GM19397 (cell line): ENCODE data around the gene SRRM5.
A peak's percentile ranks its signal among the peaks of the same experiment; 100 is the strongest.
"Not testable (repeated sequence)": the region's sequence is repeated elsewhere in the genome, so short reads cannot be mapped to it uniquely, and the experiment has no call there.

Experiments used
- ATAC-seq: cut with Tn5 transposase; IDR thresholded peaks from one replicate; pipeline ENCODE4 v1.9.1; 2021; ENCODE audit warnings: mild to moderate bottlenecking, moderate library complexity; ENCODE audit not compliant: unreplicated experiment

The SRRM5 gene

DNA sequence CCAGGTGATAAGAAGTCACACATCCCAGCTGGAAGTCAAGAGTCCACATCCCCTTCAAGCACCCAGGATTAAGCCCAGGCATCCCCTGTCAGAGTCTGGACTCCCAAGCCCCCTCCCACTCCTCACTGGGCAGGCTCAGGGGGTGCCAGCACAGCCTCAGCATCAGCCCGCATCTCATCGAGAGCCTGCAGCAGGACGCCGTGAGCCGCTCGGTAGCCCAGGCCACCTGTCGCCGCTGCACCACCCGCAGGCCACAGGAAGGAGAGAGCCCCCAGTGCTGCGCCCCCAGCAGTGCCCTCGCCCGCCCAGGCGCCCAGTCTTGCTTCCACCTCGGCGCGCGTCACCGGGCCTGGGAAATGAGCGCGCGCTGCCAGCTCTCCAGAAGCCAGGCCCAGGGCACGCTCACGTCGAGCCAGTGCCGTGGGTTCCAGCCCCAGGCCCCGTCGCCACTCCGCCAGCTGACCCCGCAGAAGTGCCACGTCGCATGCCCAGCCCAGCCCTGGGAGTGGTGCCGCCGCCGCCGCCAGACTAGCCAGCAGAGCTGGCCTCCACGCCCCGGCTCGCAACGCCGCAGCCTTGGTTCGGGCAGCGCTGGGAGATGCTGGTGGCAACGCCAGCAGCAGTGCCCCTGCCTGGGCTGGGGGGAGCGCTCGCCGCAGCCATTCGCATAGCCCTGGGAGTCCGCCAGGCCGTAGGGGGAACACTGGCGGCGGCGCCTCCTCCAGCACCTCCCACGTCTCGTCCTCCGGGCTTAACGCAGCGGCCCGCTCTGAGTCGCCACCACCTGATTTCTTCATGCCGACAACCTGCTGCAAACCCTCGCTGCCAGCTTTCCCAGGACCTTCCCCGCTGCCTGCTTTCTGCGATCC, 19.8 kb upstream of the SRRM5 start:
- no peak for ATAC-seq

DNA sequence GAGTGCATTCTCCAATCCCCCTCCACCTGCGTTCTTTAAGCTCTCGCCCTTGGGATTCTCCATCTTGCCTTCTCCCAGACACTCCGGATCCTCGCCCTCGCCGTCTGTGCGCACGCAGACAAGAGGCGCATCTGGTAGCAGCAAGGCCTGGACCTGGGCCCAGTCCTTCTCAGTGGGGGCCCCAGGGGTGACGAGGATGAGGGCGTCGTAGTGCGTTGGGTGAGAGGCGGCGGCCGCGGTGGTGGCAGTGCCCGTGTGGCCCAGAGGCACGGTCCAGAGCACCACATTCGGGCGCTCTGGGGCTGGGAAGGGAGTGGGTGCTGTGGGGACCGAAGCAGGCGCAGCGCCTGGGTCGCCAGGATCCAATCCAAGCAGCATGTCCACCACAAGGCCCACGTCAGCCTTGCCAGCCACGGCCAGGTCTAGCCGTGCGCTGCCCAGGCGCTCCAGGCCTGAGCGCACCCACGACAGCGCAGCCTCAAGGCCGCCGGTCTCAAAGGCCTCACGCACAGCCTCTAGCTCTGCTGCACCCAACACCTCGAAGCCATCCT, 19.0 kb upstream of the SRRM5 start:
- no peak for ATAC-seq

DNA sequence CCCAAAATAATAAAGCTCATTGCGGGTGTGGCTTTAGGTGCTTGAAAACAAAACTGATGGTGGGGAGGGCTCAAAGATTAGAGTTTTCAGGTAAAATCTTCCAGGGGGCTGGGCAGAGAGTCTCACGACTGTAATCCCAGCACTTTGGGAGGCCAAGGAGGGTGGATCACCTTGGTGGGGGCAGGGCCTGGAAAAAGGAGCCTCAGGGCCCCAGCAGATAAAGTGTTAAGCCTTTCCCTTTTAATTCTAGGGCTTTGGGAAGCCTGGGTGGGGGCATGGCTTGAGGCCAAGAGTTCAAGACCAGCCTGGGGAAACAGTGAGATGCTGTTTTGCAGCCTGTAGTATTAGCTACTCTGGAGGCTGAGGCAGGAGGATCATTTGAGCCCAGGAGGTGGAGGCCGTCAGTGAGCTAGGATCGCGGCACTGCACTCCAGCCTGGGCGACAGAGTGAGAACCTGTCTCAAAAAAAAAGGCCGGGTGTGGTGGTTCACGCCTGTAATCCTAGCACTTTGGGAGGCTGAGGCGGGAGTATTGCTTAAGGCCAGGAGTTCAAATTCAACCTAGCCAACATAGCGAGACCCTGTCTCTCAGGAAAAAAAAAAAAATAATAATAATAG, 17.7 kb upstream of the SRRM5 start:
- no peak for ATAC-seq

DNA sequence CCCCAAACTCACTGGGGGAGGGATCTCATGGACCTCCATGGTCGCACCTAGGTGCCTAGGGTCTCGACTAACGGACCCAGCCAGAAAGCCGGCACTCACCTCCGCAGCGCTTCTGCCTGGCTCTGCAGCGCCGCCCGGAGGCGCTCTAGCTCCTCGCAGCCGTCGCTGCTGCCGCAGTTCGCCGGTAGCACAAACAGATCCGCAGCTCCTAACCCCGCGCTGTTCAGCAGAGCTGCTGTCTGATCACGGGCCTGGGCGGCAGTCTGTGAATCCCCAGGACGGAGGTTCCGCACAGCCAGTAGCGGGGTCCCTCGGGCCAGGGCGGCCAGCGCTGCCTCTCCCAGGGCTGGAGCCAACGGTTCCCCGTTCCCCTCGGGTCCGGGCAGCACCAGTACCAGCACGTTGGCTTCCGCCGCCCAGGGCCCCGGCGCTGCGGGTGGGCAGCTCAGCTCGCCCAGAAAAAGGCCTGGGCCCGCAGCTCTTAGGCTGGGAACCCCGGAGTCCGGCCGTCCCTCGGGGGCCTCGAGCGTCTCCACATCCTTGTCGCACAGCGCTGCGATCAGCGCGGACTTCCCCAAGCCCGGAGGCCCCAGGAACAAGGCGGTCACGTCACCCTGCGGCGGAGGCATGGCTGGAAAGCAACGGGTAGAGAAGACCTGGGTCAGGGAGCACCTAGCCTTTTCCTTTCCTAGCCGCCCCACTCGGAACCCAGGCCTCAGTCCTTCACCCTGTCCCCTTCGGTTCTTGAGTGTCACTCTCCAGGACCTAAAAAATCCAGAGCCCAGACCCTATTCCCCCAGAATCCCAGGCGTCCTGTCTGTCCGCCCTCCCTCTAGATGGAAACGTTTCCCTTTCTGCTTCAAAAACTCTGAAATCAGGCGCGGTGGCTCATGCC, 16.9 kb upstream of the SRRM5 start:
- no peak for ATAC-seq

DNA sequence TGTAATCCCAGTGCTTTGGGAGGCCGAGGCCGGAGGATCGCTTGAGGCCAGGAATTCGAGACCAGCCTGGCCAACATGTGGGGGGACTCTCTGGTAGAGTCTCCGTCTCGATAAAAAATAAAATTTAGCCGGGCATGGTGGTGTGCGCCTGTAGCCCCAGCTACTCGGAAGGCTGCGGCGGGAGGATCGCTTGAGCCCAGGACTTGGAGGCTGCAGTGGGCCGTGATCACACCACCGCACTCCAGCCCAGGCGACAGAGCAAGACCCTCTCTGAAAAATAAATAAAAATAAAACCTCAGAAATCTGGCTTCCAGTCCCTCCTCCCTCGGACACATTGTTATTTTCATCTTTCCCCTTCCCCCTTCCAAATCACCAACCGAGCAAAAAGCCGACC, 16.3 kb upstream of the SRRM5 start:
- no peak for ATAC-seq

DNA sequence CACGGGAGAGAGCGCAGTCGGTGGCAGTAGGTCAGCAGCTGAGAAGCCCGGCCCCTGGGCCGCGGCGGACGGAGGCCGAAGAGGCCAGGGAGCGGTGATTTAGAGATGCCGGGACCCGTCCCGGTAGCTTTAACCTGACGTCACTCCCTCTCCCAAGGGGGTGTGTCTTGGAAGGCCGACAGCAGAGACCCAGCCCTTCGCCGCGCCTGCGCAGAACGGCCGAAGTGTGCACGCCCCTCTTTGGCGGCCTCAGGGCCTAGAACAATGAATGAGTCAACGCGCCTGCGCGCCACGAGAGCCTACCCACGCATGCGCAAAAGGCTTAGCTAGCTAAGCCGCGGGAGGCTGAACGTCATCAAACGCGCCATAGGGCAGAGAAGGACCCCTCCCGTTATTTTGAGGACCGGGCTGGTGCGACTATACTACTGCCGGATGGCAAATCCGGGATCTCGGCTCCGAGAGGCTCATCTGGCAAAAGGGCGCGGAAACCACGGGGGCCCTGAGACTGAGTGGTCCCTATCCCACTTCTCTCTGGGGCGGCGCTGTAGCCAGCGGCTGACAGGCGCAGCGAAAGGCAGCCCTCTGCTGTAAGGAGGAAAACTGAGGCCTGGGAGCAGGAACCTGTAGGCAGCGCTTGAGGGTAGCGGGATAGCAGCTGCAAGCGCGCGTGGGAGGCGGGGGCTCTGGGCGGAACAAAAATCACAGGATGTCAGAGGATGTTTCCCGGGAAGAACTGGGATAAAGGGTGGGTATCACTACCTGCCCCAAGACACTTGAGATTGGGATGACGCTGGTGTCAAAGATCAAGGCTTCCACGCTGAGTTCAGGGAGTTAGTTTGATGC, 15.7 kb upstream of the SRRM5 start, which contains the start of the genes IRGQ and ZNF576:
TSS of gene IRGQ (minus strand) at position 136 of the 843 bp plus-strand sequence. CDS start 796 bp downstream, outside the sequence.
TSS of gene ZNF576 (plus strand) at position 597 of the 843 bp plus-strand sequence. CDS start 514 bp downstream, outside the sequence.
- ATAC-seq = peak; percentile 86

DNA sequence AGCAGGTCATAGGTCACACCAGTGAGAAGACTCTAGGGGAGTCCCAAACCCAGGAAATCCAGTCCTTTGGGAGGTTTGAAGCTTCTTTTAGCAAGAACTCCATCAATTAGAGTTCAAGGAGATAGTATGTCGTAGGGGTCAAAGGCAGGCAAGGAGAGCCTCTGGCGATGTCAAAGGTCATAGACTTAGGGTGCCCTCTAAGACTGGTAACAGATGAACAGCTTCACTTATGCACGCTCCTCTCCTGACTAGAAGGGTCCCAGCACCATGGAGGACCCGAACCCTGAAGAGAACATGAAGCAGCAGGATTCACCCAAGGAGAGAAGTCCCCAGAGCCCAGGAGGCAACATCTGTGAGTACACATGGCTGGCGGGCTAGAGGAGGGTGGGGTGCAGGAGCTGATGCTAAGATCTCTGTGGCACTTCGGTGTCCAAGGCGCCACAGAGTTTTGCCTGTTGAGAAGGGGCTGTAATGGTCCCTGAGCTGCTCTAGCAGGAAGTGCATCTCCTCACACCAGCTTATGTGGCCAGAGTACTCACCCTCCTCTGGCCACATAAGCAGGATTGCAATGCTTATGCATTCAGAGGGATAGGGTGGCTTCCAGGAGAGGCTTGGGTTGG, 14.9 kb upstream of the SRRM5 start:
- ATAC-seq = no peak

DNA sequence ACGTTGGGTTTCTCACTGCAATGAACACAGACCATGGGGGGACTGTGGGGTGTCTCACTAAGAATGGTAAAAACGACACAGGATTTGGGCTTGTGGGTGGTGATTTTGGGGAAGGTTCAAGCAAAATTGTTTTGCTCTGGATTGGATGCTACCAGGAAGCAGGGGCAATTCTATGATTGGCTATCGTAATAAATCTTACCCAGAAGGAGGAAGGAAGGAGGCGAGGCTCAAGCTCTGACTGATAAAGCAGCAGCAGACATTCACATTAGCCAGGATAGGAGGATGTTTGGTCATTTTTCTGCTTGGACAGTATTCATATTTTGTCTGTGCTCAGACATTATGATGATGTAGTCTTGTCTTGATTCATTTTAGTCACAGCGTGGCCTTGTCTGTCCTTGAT, 14.0 kb upstream of the SRRM5 start:
- ATAC-seq = no peak

DNA sequence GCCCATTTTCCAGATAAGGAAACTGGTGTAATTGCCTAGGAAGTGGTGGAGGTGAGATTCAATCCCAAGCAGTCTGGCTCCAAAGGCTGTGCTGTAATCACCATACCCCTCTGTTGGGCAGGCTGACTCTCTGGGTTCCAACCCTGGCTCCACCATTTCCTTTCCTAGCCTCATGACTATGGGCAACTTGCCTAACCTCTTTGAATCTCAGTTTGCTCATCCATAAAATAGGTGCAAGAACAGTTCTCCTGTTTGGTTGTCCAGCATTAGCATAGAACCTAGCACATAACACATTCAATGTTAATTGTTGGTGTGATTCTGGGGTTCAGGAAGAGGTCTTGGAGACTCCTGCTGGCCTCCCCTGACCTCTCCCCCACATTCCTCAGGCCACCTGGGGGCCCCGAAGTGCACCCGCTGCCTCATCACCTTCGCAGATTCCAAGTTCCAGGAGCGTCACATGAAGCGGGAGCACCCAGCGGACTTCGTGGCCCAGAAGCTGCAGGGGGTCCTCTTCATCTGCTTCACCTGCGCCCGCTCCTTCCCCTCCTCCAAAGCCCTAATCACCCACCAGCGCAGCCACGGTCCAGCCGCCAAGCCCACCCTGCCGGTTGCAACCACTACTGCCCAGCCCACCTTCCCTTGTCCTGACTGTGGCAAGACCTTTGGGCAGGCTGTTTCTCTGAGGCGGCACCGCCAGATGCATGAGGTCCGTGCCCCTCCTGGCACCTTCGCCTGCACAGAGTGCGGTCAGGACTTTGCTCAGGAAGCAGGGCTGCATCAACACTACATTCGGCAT, 13.2 kb upstream of the SRRM5 start:
- ATAC-seq = no peak

DNA sequence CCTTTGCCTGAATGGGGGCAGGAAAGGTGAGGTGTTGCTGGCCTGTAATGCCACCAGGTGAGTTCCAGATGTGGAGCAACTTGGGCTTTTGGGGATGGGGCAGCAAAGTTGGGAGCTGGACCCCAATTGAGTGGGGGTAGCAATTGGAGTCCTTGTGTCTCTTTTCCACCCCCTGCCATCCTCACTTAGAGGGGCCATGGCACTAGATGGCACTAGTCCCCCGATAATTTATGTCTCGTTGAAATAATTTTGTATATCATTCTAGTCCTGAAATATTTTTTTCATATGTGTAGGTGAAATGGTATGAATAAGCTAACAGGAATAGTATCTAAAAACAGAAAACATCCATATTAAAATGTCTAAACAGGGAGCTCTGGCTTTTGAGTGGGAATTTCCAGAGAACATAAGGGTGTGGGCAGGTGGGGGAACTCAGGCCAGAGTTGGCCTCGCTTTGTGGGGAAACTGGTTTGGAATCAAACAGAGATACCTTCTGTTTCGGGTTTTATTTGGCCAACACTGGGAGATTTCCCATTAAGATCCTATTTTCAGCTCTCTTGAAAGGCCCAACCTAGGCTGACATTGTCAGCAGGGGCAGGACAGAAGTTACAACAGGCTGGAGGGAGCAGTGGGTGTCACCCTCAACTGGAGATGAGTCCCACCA, 12.1 kb upstream of the SRRM5 start:
- ATAC-seq = no peak

DNA sequence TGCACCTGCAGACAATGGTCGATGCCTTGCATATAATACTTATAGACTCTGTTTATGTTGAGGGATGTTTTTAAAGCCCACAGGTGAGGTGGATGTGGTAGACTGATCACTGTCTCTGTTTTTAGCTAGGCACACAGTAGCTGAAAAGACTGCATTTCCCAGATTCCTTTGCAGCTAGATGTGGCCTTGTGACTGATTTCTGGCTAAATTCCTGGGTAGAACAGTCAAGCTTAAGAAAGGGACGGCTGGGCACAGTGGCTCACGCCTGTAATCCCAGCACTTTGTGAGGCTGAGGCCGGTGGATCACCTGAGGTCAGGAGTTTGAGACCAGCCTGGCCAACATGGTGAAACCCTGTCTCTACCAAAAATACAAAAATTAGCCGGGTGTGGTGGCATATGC, 11.6 kb upstream of the SRRM5 start:
- ATAC-seq = not testable (repeated sequence)

DNA sequence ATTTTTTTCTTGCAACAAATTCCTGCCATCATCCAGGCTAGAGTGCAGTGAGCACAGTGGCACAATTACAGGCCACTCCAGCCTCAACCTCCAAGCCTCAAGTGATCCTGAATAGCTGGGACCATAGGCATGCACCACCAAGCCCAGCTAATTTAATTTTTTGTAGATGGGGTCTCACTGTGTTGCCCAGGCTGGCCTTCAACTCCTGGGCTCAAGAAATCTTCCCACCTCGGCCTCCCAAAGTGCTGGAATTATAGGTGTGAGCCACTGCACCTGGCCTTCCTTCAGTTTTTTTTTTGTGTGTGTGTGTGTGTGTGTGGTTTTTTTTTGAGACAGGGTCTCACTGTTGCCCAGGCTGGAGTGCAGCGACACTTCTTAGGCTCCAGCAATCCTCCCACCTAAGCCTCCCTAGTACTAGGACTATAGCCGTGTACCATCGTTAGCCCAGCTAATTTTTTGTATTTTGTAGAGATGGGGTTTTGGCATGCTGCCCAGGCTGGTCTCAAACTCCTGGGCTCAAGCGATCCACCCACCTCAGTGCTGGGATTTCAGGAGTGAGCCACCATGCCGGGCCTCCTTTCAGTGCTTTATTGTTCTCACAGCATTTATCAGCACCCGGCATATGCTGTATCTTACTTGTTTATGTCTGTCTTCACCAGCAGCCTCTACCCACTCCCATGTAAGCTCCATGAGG, 5.9 kb upstream of the SRRM5 start:
- no peak for ATAC-seq

DNA sequence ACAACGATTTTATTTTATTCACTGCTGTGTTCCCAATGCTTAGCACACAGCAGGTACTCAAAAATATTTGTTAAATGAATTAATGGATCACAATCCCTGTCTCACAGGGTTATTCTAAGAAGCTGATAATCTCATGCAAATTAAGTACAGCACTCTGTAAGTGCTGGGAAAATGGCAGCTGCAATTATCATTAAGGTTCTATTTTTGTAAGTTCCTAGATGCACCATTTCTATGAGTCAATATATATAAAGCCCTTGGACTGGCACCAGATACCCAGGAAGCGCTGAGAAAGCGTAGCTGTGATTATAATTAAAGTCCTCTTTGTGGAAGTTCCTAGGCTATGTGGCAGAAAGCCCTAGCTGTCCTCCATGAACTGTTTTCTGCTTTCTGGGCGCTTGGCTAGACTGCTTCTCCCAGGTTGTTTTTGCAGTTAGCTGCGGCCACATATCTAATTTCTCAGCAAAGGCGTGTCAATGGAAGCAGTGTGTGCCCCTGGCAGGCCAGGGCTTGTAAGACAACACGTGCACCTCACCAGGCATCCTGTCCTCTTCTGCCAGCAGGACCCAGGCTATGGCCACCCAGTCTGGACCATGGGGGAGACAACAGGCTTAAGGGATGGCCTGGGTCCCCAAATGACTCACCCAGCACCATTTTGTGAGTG, 5.2 kb upstream of the SRRM5 start:
- no peak for ATAC-seq

DNA sequence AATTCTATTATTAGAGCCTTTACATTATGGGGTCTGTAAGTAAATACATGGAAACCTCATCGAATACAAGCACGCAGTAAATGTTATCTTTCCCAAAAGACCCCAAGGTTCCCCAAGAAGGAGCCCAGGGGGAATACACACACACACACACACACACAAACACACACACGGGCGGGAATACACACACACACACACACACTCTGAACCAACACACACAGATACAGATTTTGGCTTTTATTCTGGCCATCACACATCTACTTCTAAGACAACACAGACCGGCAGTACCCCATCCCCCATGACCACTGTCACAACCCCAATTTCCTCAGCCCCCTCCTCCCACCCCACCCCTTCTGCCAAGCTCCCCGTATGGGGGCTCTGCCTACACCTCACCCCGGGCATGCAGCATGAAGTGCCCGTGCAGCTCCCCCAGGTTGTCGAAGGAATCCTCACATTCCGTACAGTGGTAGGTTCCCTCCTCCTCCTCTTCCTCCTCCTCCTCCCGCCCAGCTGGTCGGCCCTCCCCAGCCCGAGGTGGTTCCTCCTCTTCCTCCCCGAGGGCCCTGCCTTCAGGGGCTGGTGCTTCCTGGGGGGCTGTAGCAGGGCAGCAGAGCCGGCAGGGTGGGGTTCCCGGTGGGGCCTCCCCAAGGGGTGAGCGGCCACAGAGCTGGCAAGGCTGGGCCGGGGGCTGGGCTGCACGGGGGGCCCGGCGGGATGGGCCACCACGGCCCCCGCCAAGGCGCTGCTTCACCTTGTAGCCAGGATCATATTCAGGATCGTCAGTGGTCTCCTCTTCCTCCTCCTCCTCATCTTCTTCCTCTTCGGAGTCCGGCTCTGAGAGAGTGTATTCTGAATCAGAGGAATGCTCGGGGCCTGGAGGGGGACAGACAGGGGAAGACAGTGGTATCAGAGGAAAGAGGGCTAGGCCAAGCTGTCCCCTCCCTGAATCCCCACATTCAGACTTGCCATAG, 4.4 kb upstream of the SRRM5 start:
- no peak for ATAC-seq

DNA sequence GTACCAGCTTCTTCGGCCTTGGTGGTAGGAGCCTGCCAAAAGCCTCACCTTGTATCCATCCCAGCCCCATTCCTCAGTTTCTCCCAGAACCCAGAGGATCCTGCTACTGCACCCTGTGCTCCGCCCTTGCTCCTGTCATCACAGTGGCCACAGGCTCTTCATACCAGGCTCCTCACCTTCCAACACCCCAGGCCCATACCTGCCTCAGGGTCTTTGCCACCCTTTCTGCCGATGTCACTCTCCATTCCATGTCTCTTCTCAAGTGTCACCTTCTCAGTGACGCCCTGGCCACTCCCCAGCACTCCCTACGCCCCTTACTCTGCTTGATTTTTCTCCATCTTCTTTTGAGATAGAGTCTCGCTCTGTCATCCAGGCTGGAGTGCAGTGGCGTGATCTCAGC, 2.0 kb upstream of the SRRM5 start:
- no peak for ATAC-seq

DNA sequence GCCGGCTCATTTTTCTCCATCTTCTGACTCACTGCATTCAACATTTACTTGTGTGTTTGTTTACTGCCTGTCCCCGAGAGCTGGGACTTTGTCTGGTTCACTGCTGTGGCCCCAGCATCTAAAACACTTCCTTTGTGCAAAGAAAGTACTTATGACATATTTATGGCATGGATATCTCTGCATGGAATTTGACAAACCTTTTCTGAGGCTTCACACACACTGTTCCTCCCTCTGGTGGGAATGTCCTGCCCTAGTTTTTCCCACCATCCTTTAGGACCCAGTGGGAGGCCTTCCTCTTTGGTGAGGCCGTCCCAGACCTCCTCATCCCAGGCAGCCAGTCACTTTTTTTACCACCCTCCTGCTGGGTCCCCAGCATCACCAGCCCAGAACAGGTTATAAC, 1.4 kb upstream of the SRRM5 start:
- ATAC-seq = no peak
